M059J (cell line): Measurements from ENCODE around the gene GOLGA5. TPM values are rescaled to one million over a fixed set of nuclear protein-coding genes. Genes with fewer than 3 reads are reported as not detected.
A peak's percentile ranks its signal among the peaks of the same experiment; 100 is the strongest.

Experiments used
- DNase-seq: peaks from one replicate; pipeline ENCODE4 v3.0.0-alpha.2; 2012; ENCODE audit warnings: low read depth
- total RNA-seq: library from RNA; depleted of rRNA; stranded (reverse); fragments of >200 nt; shearing (Covaris generic); gene quantifications from 2 replicates; pipeline ENCODE4 v1.2.3, GENCODE V29; 2014; rRNA removed

GOLGA5 gene
- total RNA-seq, 1 experiment from 2014 or later: 36.7 TPM

DNA sequence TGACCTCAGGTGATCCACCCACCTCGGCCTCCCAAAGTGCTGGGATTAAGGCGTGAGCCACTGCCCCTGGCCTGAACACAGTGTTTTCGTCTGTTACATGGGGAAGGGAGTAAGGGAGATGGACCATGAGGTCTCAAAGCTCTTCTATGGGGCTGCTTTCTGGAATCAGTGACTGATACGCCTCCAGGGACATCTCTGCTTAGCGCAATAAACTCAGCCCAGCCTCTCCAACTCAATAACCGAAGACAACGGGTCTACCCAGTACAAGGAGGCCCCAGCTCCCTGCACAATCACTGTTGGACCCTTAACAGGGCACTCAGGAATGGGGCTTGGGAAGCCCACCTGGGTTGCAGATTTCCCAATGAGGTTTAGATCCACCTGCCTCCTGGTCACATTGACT, 86.2 kb downstream of the GOLGA5 start:
- peak; percentile 12 for DNase-seq

- DNase-seq: peak; percentile 18
Observed at GRCh38 chr14:92880851-92881250, 86.7 kb downstream of the GOLGA5 start.

GRCh38 chr14:92883066-92883465, 89.0 kb downstream of the GOLGA5 start:
- no peak for DNase-seq

GRCh38 chr14:92884410-92884809, 90.3 kb downstream of the GOLGA5 start:
- DNase-seq: no peak

DNA sequence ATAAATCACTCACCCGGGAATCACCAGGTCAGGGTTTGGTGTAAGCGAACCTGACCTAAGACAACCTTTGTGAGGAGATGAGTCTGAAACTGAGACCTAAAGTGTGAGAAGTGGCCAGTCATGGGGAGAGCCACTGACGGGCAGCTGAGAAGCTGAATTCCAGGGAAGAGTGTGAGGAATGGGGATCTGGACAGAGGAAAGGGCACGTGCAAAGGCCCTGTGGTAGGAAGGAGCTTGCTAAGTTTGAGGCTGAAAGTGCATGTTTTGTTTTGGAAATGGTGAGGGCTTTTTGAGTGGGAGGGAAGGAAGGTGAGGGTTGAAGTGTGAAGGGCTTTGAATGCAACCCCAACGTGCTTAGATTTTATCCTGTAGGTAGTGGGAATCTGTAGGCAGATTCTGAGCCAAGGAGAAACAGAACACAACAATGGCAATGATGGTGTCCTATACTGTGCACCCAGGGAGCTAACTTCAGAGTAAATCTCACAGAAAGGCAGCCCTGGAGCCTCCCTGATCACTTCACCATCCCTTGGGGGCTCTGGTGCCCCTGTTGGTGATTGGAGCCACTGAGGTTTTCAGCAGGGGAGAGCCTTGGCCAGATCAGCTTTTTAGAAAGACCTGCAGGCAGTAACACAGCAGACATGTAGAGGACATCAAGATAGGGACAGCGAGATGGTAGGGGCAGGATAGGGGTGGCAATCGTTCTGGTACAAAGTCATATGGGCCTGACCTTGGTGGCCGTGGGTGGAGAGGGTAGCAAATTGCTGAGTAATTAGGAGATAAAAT, 91.4 kb downstream of the GOLGA5 start:
- DNase-seq: no peak

- no peak for DNase-seq
Observed at GRCh38 chr14:92886337-92886736, 92.2 kb downstream of the GOLGA5 start.

- no peak for DNase-seq
Observed at GRCh38 chr14:92887157-92887556, 93.1 kb downstream of the GOLGA5 start.

GRCh38 chr14:92888896-92889295, 94.8 kb downstream of the GOLGA5 start:
- no peak for DNase-seq

Other genes with a start within 250 kb of the GOLGA5 start
- gene LGMN, start 45.7 kb upstream of the GOLGA5 start, total RNA-seq: 56.7 and 62.0 TPM in 2 replicates
- not detected in 2 replicates for gene CHGA, start 128.8 kb downstream of the GOLGA5 start, total RNA-seq